Hematopoietic multipotent progenitor cell (in vitro differentiated cells): ENCODE results near the gene C5orf34. TPM values are rescaled to one million over a fixed set of nuclear protein-coding genes. Genes with fewer than 3 reads are reported as not detected.
"Not testable (repeated sequence)": the region's sequence is repeated elsewhere in the genome, so short reads cannot be mapped to it uniquely, and the experiment has no call there.

ENCODE experiments used
- DNase-seq, 3 donors: peaks; one replicate each; pipeline ENCODE4 v3.0.0-alpha.2; 2011 to 2015; ENCODE audit warnings: low read depth in 2 of 3, low spot score in 2 of 3
- total RNA-seq: library from RNA; depleted of rRNA; stranded (reverse); fragments of >200 nt; gene quantifications from one replicate; pipeline ENCODE4 v1.2.3, GENCODE V29; 2012

The C5orf34 gene
- 1.6 TPM for total RNA-seq

GRCh38 chr5:43514816-43515677, at the start of gene C5orf34:
C5orf34 (minus strand) TSS chr5:43515148; CDS start chr5:43509339, 5,809 bp downstream.
- DNase-seq = peak; percentile 83 to 95 (median 93)

- DNase-seq = no peak
Observed at GRCh38 chr5:43564289-43564850, 49.4 kb upstream of the C5orf34 start.

GRCh38 chr5:43563321-43563720, 48.4 kb upstream of the C5orf34 start:
- no peak for DNase-seq

- no peak for DNase-seq
Observed at GRCh38 chr5:43561356-43561755, 46.4 kb upstream of the C5orf34 start.

- no peak for DNase-seq
Observed at GRCh38 chr5:43560128-43560527, 45.2 kb upstream of the C5orf34 start.

- peak; percentile 76 to 91 (median 90) for DNase-seq
Observed at GRCh38 chr5:43556857-43557542, 42.1 kb upstream of the C5orf34 start, which contains the start of gene PAIP1. PAIP1 (minus strand) TSS chr5:43557077; CDS start chr5:43556846, 231 bp downstream.

GRCh38 chr5:43556607-43556856, 41.6 kb upstream of the C5orf34 start:
- DNase-seq = not testable (repeated sequence)

- DNase-seq = peak; percentile 23 to 54 (median 46)
Observed at GRCh38 chr5:43555895-43556606, 41.1 kb upstream of the C5orf34 start.

- DNase-seq = no peak
Observed at GRCh38 chr5:43554497-43554896, 39.5 kb upstream of the C5orf34 start.

GRCh38 chr5:43553381-43553780, 38.4 kb upstream of the C5orf34 start:
- DNase-seq = no peak

GRCh38 chr5:43551731-43552130, 36.8 kb upstream of the C5orf34 start:
- no peak for DNase-seq

- DNase-seq = not testable (repeated sequence)
Observed at GRCh38 chr5:43549272-43549671, 34.3 kb upstream of the C5orf34 start.

GRCh38 chr5:43548358-43548757, 33.4 kb upstream of the C5orf34 start:
- no peak for DNase-seq

- no peak for DNase-seq
Observed at GRCh38 chr5:43547532-43547931, 32.6 kb upstream of the C5orf34 start.

- DNase-seq = no peak
Observed at GRCh38 chr5:43543434-43543833, 28.5 kb upstream of the C5orf34 start.

GRCh38 chr5:43540746-43541145, 25.8 kb upstream of the C5orf34 start:
- no peak for DNase-seq

- DNase-seq = no peak
Observed at GRCh38 chr5:43536972-43537371, 22.0 kb upstream of the C5orf34 start.

- no peak for DNase-seq
Observed at GRCh38 chr5:43533646-43534045, 18.7 kb upstream of the C5orf34 start.

GRCh38 chr5:43530648-43531047, 15.7 kb upstream of the C5orf34 start:
- no peak for DNase-seq

- no peak for DNase-seq
Observed at GRCh38 chr5:43523662-43524072, 8.7 kb upstream of the C5orf34 start.

- no peak for DNase-seq
Observed at GRCh38 chr5:43520615-43521014, 5.7 kb upstream of the C5orf34 start.
